ENCODE data around the gene TULP4. TPM values are rescaled to one million over a fixed set of nuclear protein-coding genes. Genes with fewer than 3 reads are reported as not detected.
"Not testable (repeated sequence)": the region's sequence is repeated elsewhere in the genome, so short reads cannot be mapped to it uniquely, and the experiment has no call there.

The TULP4 gene
- total RNA-seq, 1 donor from 2014 or later, result 104 TPM

DNA sequence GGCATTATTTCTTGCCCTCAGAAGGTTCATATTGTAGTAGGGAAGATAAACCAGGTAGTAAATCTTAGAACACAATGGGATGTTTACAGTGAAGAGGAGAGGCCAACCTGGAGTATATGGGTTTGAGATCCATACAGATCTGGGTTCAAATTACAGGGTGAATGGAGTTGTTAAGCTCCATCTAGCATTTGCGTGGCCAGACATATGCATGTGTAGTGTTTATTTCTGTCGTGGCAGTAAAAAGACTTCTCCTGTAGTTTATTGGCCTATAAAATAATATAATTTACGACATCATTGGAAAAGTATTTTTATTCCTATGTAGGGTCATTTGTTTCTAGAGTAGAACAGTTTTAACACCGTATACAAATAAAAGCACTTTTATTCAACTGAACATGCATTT is 25.2 kb upstream of the TULP4 start:
- H3K36me3 ChIP-seq, result no peaks in the 10 kb centered on the region
- H3K27ac ChIP-seq, result no peak overlapping the region
- H3K4me1 ChIP-seq, result peaks cover 29% of the 10 kb centered on the region
- intact Hi-C loops (cut with DNase I), result no loop called here
- TF ChIP-seq CTCF (IDR thresholded peaks at IDR 0.05), result no peak
- no peaks in the 10 kb centered on the region for H3K27me3 ChIP-seq (ENCODE audit: low read depth)
- no peak overlapping the region for H3K4me3 ChIP-seq
- no peak for ATAC-seq
- no peak for DNase-seq
- no peaks in the 10 kb centered on the region for H3K9me3 ChIP-seq

GRCh38 chr6:158290040-158290439 is 22.2 kb upstream of the TULP4 start:
- no peaks in the 10 kb centered on the region for H3K9me3 ChIP-seq
- H3K4me1 ChIP-seq, result peaks cover 16% of the 10 kb centered on the region
- no peak overlapping the region for H3K27ac ChIP-seq
- H3K36me3 ChIP-seq, result no peaks in the 10 kb centered on the region
- intact Hi-C loops (cut with DNase I), result no loop called here
- TF ChIP-seq CTCF (IDR thresholded peaks at IDR 0.05), result no peak
- no peak for ATAC-seq
- H3K4me3 ChIP-seq, result no peak overlapping the region
- no peaks in the 10 kb centered on the region for H3K27me3 ChIP-seq (ENCODE audit: low read depth)
- DNase-seq, result no peak

GRCh38 chr6:158290659-158291058 is 21.6 kb upstream of the TULP4 start:
- peaks cover 10% of the 10 kb centered on the region for H3K4me1 ChIP-seq
- no peak for TF ChIP-seq CTCF (IDR thresholded peaks at IDR 0.05)
- ATAC-seq (peak; percentile 67 to 81), DNase-seq (no peak)
- no peaks in the 10 kb centered on the region for H3K27me3 ChIP-seq (ENCODE audit: low read depth)
- intact Hi-C loops (cut with DNase I), result no loop called here
- H3K27ac ChIP-seq, result no peak overlapping the region
- no peaks in the 10 kb centered on the region for H3K9me3 ChIP-seq
- H3K4me3 ChIP-seq, result no peak overlapping the region
- H3K36me3 ChIP-seq, result no peaks in the 10 kb centered on the region

GRCh38 chr6:158292016-158292415 is 20.2 kb upstream of the TULP4 start:
- H3K9me3 ChIP-seq, result peaks cover 11% of the 10 kb centered on the region
- H3K36me3 ChIP-seq, result no peaks in the 10 kb centered on the region
- DNase-seq (no peak), ATAC-seq (no peak)
- intact Hi-C loops (cut with DNase I), result no loop called here
- H3K27me3 ChIP-seq (ENCODE audit: low read depth), result no peaks in the 10 kb centered on the region
- no peak for TF ChIP-seq CTCF (IDR thresholded peaks at IDR 0.05)
- no peak overlapping the region for H3K4me3 ChIP-seq
- H3K4me1 ChIP-seq, result no peaks in the 10 kb centered on the region
- no peak overlapping the region for H3K27ac ChIP-seq

- Histone ChIP-seq H3K36me3 (no peaks in the 10 kb centered on the region), H3K27me3 (ENCODE audit: low read depth) (no peaks in the 10 kb centered on the region), H3K9me3 (peaks cover 19% of the 10 kb centered on the region), H3K4me1 (no peaks in the 10 kb centered on the region), H3K4me3 (no peak overlapping the region), H3K27ac (no peak overlapping the region)
- ATAC-seq (no peak), DNase-seq (no peak)
- TF ChIP-seq CTCF (IDR thresholded peaks at IDR 0.05), result no peak
- intact Hi-C loops (cut with DNase I), result no loop called here
These were observed 19.1 kb upstream of the TULP4 start for GRCh38 chr6:158293122-158293521.

DNA sequence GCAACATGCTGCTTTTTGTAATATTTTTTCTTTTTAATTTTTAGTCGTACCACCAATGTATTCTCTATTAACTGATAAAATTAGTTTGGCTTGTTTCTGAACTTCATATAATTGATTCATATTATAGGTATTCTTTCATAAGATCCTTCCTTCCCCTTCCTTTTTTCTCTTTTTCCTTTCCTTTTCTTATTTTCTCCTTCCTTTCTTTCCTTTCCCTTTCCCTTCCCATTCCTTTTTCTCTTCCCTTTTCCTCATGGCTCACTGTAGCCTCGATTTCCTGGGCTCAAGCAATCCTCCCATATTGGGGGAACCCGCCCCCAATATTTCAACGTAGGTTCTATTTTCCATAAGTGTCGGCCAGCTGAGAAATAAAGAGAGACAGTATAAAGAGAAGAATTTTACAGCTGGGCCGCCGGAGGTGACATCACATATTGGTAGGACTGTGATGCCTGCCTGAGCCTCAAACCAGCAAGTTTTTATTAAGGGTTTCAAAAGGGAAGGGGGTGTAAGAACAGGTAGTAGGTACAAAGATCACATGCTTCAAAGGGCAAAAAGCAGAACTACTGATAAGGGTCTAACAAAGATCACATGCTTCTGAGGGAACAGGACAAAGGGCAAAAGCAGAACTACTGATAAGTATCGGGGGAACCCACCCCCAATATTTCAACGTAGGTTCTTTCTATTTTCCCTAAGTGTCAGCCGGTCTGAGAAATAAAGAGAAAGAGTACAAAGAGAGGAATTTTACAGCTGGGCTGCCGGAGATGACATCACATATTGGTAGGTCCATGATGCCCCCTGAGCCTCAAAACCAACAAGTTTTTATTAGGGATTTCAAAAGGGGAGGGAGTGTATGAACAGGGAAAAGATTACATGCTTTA is 16.1 kb upstream of the TULP4 start:
- ATAC-seq; H3K4me1 ChIP-seq; intact Hi-C loops (cut with DNase I): not testable (repeated sequence)

GRCh38 chr6:158296854-158297324 is 15.4 kb upstream of the TULP4 start:
- H3K36me3 ChIP-seq; DNase-seq; intact Hi-C loops (cut with DNase I); H3K27me3 ChIP-seq (ENCODE audit: low read depth); H3K4me1 ChIP-seq; H3K4me3 ChIP-seq; ATAC-seq; H3K27ac ChIP-seq: not testable (repeated sequence)
- peaks cover 19% of the 10 kb centered on the region for H3K9me3 ChIP-seq

More for the DNA sequence above, 16.1 kb upstream of the TULP4 start:
- not testable (repeated sequence) for H3K27me3 ChIP-seq (ENCODE audit: low read depth); DNase-seq; H3K4me3 ChIP-seq; H3K27ac ChIP-seq; H3K36me3 ChIP-seq
- H3K9me3 ChIP-seq, result peaks cover 19% of the 10 kb centered on the region

- H3K36me3 ChIP-seq; DNase-seq; H3K4me1 ChIP-seq; H3K27me3 ChIP-seq (ENCODE audit: low read depth); H3K27ac ChIP-seq; H3K4me3 ChIP-seq; ATAC-seq; intact Hi-C loops (cut with DNase I): not testable (repeated sequence)
- H3K9me3 ChIP-seq, result peaks cover 19% of the 10 kb centered on the region
These were observed 14.6 kb upstream of the TULP4 start for GRCh38 chr6:158297657-158298056.
